ENCODE data around the gene HUS1B.

HUS1B gene

GRCh38 chr6:620166-620565 lies 36.7 kb downstream of the HUS1B start:
- no peak overlapping the region for H3K27ac ChIP-seq
- H3K9me3 ChIP-seq (ENCODE audit: severe bottlenecking) = no peaks in the 10 kb centered on the region
- H3K4me3 ChIP-seq (ENCODE audit: low read depth, low read length) = no peak overlapping the region
- no peak for DNase-seq
- peaks cover 4% of the 10 kb centered on the region for H3K36me3 ChIP-seq
- no peaks in the 10 kb centered on the region for H3K27me3 ChIP-seq (ENCODE audit: insufficient read depth, low read depth, severe bottlenecking)
- no peak for TF ChIP-seq CTCF (IDR thresholded peaks at IDR 0.05; ENCODE audit: low read depth, low read length)

- Histone ChIP-seq H3K4me3 (ENCODE audit: low read depth, low read length) (no peak overlapping the region), H3K36me3 (peaks cover 6% of the 10 kb centered on the region), H3K9me3 (ENCODE audit: severe bottlenecking) (no peaks in the 10 kb centered on the region), H3K27me3 (ENCODE audit: insufficient read depth, low read depth, severe bottlenecking) (no peaks in the 10 kb centered on the region), H3K27ac (no peak overlapping the region)
- peak; percentile 67 for DNase-seq
- TF ChIP-seq CTCF (IDR thresholded peaks at IDR 0.05; ENCODE audit: low read depth, low read length) = peak; percentile 73
These were observed 39.3 kb downstream of the HUS1B start for GRCh38 chr6:617456-618100.

GRCh38 chr6:613981-614380 lies 42.9 kb downstream of the HUS1B start:
- Histone ChIP-seq H3K36me3 (peaks cover 6% of the 10 kb centered on the region), H3K27ac (no peak overlapping the region), H3K9me3 (ENCODE audit: severe bottlenecking) (no peaks in the 10 kb centered on the region), H3K4me3 (ENCODE audit: low read depth, low read length) (no peak overlapping the region), H3K27me3 (ENCODE audit: insufficient read depth, low read depth, severe bottlenecking) (no peaks in the 10 kb centered on the region)
- TF ChIP-seq CTCF (IDR thresholded peaks at IDR 0.05; ENCODE audit: low read depth, low read length) = no peak
- no peak for DNase-seq

- no peak for TF ChIP-seq CTCF (IDR thresholded peaks at IDR 0.05; ENCODE audit: low read depth, low read length)
- Histone ChIP-seq H3K9me3 (ENCODE audit: severe bottlenecking) (no peaks in the 10 kb centered on the region), H3K36me3 (peaks cover 2% of the 10 kb centered on the region; the same call in 1 of the 2 replicates), H3K27me3 (ENCODE audit: insufficient read depth, low read depth, severe bottlenecking) (no peaks in the 10 kb centered on the region), H3K4me3 (ENCODE audit: low read depth, low read length) (no peak overlapping the region), H3K27ac (no peak overlapping the region)
- no peak for DNase-seq
These were observed 45.0 kb downstream of the HUS1B start for GRCh38 chr6:611928-612327.

- H3K4me3 ChIP-seq (ENCODE audit: low read depth, low read length) = no peak overlapping the region
- H3K27ac ChIP-seq = no peak overlapping the region
- H3K27me3 ChIP-seq (ENCODE audit: insufficient read depth, low read depth, severe bottlenecking) = no peaks in the 10 kb centered on the region
- H3K9me3 ChIP-seq (ENCODE audit: severe bottlenecking) = peaks cover 2% of the 10 kb centered on the region
- H3K36me3 ChIP-seq = peaks cover 7% of the 10 kb centered on the region
- no peak for DNase-seq
- no peak for TF ChIP-seq CTCF (IDR thresholded peaks at IDR 0.05; ENCODE audit: low read depth, low read length)
These were observed 46.0 kb downstream of the HUS1B start for GRCh38 chr6:610882-611281.

GRCh38 chr6:609905-610304 lies 47.0 kb downstream of the HUS1B start:
- no peak overlapping the region for H3K4me3 ChIP-seq (ENCODE audit: low read depth, low read length)
- peaks cover 8% of the 10 kb centered on the region for H3K36me3 ChIP-seq
- no peak for DNase-seq
- H3K9me3 ChIP-seq (ENCODE audit: severe bottlenecking) = peaks cover 2% of the 10 kb centered on the region
- TF ChIP-seq CTCF (IDR thresholded peaks at IDR 0.05; ENCODE audit: low read depth, low read length) = no peak
- H3K27me3 ChIP-seq (ENCODE audit: insufficient read depth, low read depth, severe bottlenecking) = no peaks in the 10 kb centered on the region
- no peak overlapping the region for H3K27ac ChIP-seq

All from WERI-Rb-1 (cell line).